Measurements from ENCODE around the gene SLX9. TPM values are rescaled to one million over a fixed set of nuclear protein-coding genes. Genes with fewer than 3 reads are reported as not detected.

Gene SLX9
- total RNA-seq, 4 donors from 2014 or later: 11.9 to 26.2 (median 16.1) TPM

GRCh38 chr21:44898011-44898488, 41.8 kb upstream of the SLX9 start:
- DNase-seq (ENCODE audit: low spot score) (no peak), ATAC-seq (ENCODE audit: low FRiP score) (no peak)
- no peak for TF ChIP-seq CTCF (IDR thresholded peaks at IDR 0.05)

GRCh38 chr21:44898851-44899767, 40.7 kb upstream of the SLX9 start:
- ATAC-seq (ENCODE audit: low FRiP score) (peak; percentile 11), DNase-seq (ENCODE audit: low spot score) (no peak)
- no peak for TF ChIP-seq CTCF (IDR thresholded peaks at IDR 0.05)

GRCh38 chr21:44899768-44900558, 39.9 kb upstream of the SLX9 start:
- no peak for TF ChIP-seq CTCF (IDR thresholded peaks at IDR 0.05)
- DNase-seq (ENCODE audit: low spot score) (no peak), ATAC-seq (ENCODE audit: low FRiP score) (no peak)

- ATAC-seq (ENCODE audit: low FRiP score) (no peak), DNase-seq (ENCODE audit: low spot score) (no peak)
- no peak for TF ChIP-seq CTCF (IDR thresholded peaks at IDR 0.05)
These were observed 39.1 kb upstream of the SLX9 start for GRCh38 chr21:44900559-44901251.

- TF ChIP-seq CTCF (IDR thresholded peaks at IDR 0.05): no peak
- ATAC-seq (ENCODE audit: low FRiP score): no peak
- no peak for DNase-seq (ENCODE audit: low spot score)
These were observed 38.3 kb upstream of the SLX9 start for GRCh38 chr21:44901391-44902074.

Data from omental fat pad (tissue), 4 donors.